ENCODE measurements around the gene ANKRD16. TPM values are rescaled to one million over a fixed set of nuclear protein-coding genes. Genes with fewer than 3 reads are reported as not detected.
A peak's percentile ranks its signal among the peaks of the same experiment; 100 is the strongest.

ANKRD16 gene
- total and polyA plus RNA-seq, 2 of the 13 experiments (the other 11 are each of a cell fraction or from before 2014, with no cell fraction given) = 8.0 to 11.4 TPM

DNA sequence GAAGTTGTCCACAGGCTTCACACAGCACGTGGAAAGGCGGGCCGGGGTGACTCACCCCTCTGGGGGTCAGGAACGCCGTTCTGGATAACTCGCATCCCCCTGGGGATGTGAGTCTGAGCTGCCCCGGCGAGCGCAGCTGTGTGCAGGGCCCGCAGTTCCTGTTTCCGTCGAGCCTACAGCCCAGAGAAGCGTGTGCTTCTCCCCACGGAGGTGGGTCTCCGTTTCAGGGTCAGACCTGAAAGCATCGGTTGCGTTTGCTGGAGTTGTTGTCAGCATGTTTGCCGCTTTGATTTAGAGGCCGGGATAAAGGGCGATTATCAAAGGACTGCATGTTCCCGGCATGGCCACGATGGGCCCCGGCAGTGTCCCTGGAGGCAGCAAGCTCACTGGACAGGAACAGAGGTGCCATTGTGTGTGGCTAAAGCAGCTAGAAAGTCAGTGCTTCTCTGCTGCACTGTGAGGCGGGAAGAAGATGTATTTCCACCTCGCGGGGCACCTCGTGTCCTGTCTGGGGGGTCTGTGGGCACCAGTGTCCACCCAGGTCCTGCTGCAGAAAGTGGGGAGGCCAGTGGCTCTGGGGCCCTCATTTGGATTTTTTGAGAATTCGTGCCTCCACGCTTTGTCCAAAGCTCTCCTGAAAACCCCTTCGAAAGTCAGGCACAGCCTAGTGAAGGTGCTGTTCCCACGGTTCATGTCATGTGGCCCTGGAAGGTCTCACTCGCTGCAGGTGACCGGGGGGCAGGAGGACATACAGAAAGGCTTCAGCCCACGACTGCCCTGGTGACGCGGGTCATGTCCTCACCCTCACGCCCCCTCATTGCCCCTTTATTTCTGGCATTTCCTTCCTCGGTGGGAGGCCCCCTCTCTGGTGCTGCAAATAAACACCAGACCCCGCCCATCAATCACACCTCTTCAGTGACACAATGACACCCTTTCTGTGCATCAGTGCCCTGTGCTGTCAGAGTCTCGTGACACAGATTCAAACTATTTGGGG is 49.1 kb downstream of the ANKRD16 start (continued):
- TF ChIP-seq, protein P1, sequence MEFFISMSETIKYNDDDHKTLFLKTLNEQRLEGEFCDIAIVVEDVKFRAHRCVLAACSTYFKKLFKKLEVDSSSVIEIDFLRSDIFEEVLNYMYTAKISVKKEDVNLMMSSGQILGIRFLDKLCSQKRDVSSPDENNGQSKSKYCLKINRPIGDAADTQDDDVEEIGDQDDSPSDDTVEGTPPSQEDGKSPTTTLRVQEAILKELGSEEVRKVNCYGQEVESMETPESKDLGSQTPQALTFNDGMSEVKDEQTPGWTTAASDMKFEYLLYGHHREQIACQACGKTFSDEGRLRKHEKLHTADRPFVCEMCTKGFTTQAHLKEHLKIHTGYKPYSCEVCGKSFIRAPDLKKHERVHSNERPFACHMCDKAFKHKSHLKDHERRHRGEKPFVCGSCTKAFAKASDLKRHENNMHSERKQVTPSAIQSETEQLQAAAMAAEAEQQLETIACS (CRISPR knock-in tag; IDR thresholded peaks at IDR 0.05) = no peak
- TF ChIP-seq RNF2 (conservative IDR thresholded peaks at IDR 0.05; ENCODE audit: low read depth) = no peak; the same call in 1 of the 2 replicates
- TF ChIP-seq, protein P2, sequence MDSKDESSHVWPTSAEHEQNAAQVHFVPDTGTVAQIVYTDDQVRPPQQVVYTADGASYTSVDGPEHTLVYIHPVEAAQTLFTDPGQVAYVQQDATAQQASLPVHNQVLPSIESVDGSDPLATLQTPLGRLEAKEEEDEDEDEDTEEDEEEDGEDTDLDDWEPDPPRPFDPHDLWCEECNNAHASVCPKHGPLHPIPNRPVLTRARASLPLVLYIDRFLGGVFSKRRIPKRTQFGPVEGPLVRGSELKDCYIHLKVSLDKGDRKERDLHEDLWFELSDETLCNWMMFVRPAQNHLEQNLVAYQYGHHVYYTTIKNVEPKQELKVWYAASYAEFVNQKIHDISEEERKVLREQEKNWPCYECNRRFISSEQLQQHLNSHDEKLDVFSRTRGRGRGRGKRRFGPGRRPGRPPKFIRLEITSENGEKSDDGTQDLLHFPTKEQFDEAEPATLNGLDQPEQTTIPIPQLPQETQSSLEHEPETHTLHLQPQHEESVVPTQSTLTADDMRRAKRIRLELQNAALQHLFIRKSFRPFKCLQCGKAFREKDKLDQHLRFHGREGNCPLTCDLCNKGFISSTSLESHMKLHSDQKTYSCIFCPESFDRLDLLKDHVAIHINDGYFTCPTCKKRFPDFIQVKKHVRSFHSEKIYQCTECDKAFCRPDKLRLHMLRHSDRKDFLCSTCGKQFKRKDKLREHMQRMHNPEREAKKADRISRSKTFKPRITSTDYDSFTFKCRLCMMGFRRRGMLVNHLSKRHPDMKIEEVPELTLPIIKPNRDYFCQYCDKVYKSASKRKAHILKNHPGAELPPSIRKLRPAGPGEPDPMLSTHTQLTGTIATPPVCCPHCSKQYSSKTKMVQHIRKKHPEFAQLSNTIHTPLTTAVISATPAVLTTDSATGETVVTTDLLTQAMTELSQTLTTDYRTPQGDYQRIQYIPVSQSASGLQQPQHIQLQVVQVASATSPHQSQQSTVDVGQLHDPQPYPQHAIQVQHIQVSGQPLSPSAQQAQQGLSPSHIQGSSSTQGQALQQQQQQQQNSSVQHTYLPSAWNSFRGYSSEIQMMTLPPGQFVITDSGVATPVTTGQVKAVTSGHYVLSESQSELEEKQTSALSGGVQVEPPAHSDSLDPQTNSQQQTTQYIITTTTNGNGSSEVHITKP (CRISPR knock-in tag; IDR thresholded peaks at IDR 0.05; ENCODE audit: low read depth) = peak; percentile 92
- TF ChIP-seq ZC3H13 (CRISPR knock-in tag; IDR thresholded peaks at IDR 0.05) = peak; percentile 74; the same call in 1 of the 2 replicates
- TF ChIP-seq CEBPG (CRISPR knock-in tag; IDR thresholded peaks at IDR 0.05) = peak; percentile 20; the same call in 1 of the 2 replicates
- TF ChIP-seq CREB1 (IDR thresholded peaks at IDR 0.05) = no peak
- TF ChIP-seq CREB1 (CRISPR knock-in tag; IDR thresholded peaks at IDR 0.05) = no peak
- TF ChIP-seq, protein P3, sequence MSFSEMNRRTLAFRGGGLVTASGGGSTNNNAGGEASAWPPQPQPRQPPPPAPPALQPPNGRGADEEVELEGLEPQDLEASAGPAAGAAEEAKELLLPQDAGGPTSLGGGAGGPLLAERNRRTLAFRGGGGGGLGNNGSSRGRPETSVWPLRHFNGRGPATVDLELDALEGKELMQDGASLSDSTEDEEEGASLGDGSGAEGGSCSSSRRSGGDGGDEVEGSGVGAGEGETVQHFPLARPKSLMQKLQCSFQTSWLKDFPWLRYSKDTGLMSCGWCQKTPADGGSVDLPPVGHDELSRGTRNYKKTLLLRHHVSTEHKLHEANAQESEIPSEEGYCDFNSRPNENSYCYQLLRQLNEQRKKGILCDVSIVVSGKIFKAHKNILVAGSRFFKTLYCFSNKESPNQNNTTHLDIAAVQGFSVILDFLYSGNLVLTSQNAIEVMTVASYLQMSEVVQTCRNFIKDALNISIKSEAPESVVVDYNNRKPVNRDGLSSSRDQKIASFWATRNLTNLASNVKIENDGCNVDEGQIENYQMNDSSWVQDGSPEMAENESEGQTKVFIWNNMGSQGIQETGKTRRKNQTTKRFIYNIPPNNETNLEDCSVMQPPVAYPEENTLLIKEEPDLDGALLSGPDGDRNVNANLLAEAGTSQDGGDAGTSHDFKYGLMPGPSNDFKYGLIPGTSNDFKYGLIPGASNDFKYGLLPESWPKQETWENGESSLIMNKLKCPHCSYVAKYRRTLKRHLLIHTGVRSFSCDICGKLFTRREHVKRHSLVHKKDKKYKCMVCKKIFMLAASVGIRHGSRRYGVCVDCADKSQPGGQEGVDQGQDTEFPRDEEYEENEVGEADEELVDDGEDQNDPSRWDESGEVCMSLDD (CRISPR knock-in tag; IDR thresholded peaks at IDR 0.05; ENCODE audit: borderline replicate concordance) = 0 out of 2 replicates have a peak, but pooled peaks have one; percentile 46
- no peak for TF ChIP-seq DNMT3B (CRISPR knock-in tag; conservative IDR thresholded peaks at IDR 0.05)
- no peak for TF ChIP-seq EZH2 (conservative IDR thresholded peaks at IDR 0.05; ENCODE audit: low read depth, low read length)
- TF ChIP-seq, protein P4, sequence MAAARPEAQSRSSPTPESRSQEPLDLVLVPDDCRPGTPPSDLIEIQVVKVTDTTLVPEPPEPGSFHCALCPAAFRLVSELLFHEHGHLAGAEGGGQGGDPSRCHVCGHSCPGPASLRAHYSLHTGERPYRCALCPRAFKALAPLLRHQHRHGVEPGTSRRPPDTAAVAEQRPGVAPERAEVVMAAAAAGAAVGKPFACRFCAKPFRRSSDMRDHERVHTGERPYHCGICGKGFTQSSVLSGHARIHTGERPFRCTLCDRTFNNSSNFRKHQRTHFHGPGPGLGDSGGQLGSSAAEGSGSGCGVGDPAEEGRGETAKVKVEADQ (CRISPR knock-in tag; IDR thresholded peaks at IDR 0.05; ENCODE audit: borderline replicate concordance) = peak; percentile 85; the same call in 1 of the 2 replicates
- TF ChIP-seq, protein P5, sequence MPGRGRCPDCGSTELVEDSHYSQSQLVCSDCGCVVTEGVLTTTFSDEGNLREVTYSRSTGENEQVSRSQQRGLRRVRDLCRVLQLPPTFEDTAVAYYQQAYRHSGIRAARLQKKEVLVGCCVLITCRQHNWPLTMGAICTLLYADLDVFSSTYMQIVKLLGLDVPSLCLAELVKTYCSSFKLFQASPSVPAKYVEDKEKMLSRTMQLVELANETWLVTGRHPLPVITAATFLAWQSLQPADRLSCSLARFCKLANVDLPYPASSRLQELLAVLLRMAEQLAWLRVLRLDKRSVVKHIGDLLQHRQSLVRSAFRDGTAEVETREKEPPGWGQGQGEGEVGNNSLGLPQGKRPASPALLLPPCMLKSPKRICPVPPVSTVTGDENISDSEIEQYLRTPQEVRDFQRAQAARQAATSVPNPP (CRISPR knock-in tag; IDR thresholded peaks at IDR 0.05) = no peak
- no peak for TF ChIP-seq RBFOX2 (IDR thresholded peaks at IDR 0.05; ENCODE audit: low read depth, low read length)
- TF ChIP-seq FOXK1 (CRISPR knock-in tag; IDR thresholded peaks at IDR 0.05; ENCODE audit: borderline replicate concordance, low read depth) = peak; percentile 35; the same call in 1 of the 2 replicates
- TF ChIP-seq KDM6A (CRISPR knock-in tag; IDR thresholded peaks at IDR 0.05; ENCODE audit: low read depth) = no peak
- TF ChIP-seq HMG20A (CRISPR knock-in tag; IDR thresholded peaks at IDR 0.05; ENCODE audit: borderline replicate concordance) = peak; percentile 62; the same call in 1 of the 2 replicates
- TF ChIP-seq ZSCAN29 (CRISPR knock-in tag; conservative IDR thresholded peaks at IDR 0.05) = 0 out of 2 replicates have a peak, but pooled peaks have one; percentile 48
- 0 out of 2 replicates have a peak, but pooled peaks have one; percentile 7 for TF ChIP-seq SIN3A (IDR thresholded peaks at IDR 0.05; ENCODE audit: borderline replicate concordance, low read depth, low read length)
